ENCODE measurements around the gene PRKN. TPM values are rescaled to one million over a fixed set of nuclear protein-coding genes. Genes with fewer than 3 reads are reported as not detected.
A peak's percentile ranks its signal among the peaks of the same experiment; 100 is the strongest.

PRKN gene
- total RNA-seq, 1 experiment from 2014 or later, result 1.2 TPM

DNA sequence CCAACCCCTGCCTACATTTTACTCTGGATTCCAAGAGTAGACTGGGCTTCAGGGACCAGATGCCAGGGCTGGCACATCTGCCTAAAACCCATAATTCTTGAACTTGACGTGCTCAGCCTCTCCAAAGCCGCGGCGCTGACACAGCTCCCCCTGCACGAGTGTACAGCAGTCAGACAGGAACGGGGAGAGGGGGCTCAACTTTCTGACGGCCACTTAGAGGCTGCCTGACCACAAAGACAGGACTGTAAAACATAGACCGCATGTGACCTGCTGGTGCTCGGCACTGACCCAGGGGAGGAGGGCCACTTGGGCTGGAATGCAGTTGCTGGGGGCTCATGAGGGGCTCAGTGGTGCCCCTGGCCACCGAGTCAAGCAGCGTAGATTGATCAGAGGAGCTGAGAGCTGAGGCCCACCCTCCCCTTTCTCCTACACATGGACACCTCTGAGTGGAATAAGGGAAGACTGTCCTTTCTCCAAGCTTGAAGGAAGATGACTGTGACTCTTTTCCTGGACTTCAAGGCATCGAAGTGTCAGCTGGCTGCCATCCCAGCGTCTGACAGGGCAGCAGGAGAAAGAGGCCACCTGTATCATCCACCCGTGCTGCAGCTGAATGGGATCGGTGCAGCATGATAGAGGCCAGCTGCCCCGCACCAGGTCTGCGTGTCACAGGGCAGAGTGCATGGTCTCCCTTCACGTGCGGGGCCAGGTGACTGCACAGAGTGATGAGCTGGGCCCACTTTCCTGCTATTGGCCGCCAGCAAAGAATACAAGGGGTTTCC lies 1282.4 kb downstream of the PRKN start:
- TF ChIP-seq EZH2 (IDR thresholded peaks at IDR 0.05; ENCODE audit: borderline replicate concordance, low read depth, low read length, poor library complexity, severe bottlenecking), result no peak
- TF ChIP-seq, protein P1, sequence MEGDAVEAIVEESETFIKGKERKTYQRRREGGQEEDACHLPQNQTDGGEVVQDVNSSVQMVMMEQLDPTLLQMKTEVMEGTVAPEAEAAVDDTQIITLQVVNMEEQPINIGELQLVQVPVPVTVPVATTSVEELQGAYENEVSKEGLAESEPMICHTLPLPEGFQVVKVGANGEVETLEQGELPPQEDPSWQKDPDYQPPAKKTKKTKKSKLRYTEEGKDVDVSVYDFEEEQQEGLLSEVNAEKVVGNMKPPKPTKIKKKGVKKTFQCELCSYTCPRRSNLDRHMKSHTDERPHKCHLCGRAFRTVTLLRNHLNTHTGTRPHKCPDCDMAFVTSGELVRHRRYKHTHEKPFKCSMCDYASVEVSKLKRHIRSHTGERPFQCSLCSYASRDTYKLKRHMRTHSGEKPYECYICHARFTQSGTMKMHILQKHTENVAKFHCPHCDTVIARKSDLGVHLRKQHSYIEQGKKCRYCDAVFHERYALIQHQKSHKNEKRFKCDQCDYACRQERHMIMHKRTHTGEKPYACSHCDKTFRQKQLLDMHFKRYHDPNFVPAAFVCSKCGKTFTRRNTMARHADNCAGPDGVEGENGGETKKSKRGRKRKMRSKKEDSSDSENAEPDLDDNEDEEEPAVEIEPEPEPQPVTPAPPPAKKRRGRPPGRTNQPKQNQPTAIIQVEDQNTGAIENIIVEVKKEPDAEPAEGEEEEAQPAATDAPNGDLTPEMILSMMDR (conservative IDR thresholded peaks at IDR 0.05; ENCODE audit: low read depth, low read length), result no peak
- Histone ChIP-seq H3K27ac (ENCODE audit: low read depth, low read length, poor library complexity, severe bottlenecking) (no peak overlapping the region), H3K9me3 (ENCODE audit: low read depth, low read length, poor library complexity, severe bottlenecking) (no peaks in the 10 kb centered on the region), H3K27me3 (replicated peaks; ENCODE audit: insufficient read depth, low read depth, low read length, poor library complexity) (no peaks in the 10 kb centered on the region), H3K4me3 (ENCODE audit: low read depth, low read length, poor library complexity, severe bottlenecking) (no peak overlapping the region), H3K4me1 (ENCODE audit: insufficient read depth, low read length, poor library complexity, severe bottlenecking) (no peaks in the 10 kb centered on the region), H3K36me3 (ENCODE audit: insufficient read depth, low read length, poor library complexity, severe bottlenecking) (no peaks in the 10 kb centered on the region)
- no peak for DNase-seq (ENCODE audit: low spot score)
- no TSS peak for BruUV-seq (replicated peaks)
- ChIA-PET POLR2A (ENCODE audit: low non-redundant PET) (no interaction called here), CTCF (no interaction called here)
- intact Hi-C loops (cut with micrococcal nuclease; ENCODE audit: unreplicated experiment), result no loop called here

DNA sequence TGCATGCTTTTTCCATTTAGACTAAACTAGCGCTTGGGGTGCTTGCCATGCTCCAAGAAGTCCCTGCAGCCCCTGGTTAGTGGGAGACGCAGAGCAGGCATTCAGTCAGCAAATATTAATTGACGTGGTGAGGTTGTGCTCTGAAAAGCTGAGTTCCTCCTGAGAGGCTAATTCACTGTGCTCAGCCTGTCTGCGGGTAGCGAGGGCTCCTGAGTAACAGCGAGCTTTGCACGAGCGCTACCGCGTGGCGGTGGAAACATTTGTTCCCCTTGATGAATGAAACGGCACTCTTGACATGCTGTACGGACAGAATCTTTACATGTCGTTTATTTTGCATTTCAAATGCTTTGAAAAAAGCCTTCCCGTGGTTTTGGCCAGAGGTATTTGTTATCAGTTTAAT lies 1283.1 kb downstream of the PRKN start:
- ChIA-PET CTCF (no interaction called here), POLR2A (ENCODE audit: low non-redundant PET) (no interaction called here)
- H3K27me3 ChIP-seq (replicated peaks; ENCODE audit: insufficient read depth, low read depth, low read length, poor library complexity), result no peaks in the 10 kb centered on the region
- no TSS peak for BruUV-seq (replicated peaks)
- H3K36me3 ChIP-seq (ENCODE audit: insufficient read depth, low read length, poor library complexity, severe bottlenecking), result no peaks in the 10 kb centered on the region
- no peaks in the 10 kb centered on the region for H3K4me1 ChIP-seq (ENCODE audit: insufficient read depth, low read length, poor library complexity, severe bottlenecking)
- no peaks in the 10 kb centered on the region for H3K9me3 ChIP-seq (ENCODE audit: low read depth, low read length, poor library complexity, severe bottlenecking)
- intact Hi-C loops (cut with micrococcal nuclease; ENCODE audit: unreplicated experiment), result no loop called here
- no peak overlapping the region for H3K27ac ChIP-seq (ENCODE audit: low read depth, low read length, poor library complexity, severe bottlenecking)
- DNase-seq (ENCODE audit: low spot score), result no peak
- no peak for TF ChIP-seq EZH2 (IDR thresholded peaks at IDR 0.05; ENCODE audit: borderline replicate concordance, low read depth, low read length, poor library complexity, severe bottlenecking)
- TF ChIP-seq, protein P1 (conservative IDR thresholded peaks at IDR 0.05; ENCODE audit: low read depth, low read length), result no peak
- no peak overlapping the region for H3K4me3 ChIP-seq (ENCODE audit: low read depth, low read length, poor library complexity, severe bottlenecking)

DNA sequence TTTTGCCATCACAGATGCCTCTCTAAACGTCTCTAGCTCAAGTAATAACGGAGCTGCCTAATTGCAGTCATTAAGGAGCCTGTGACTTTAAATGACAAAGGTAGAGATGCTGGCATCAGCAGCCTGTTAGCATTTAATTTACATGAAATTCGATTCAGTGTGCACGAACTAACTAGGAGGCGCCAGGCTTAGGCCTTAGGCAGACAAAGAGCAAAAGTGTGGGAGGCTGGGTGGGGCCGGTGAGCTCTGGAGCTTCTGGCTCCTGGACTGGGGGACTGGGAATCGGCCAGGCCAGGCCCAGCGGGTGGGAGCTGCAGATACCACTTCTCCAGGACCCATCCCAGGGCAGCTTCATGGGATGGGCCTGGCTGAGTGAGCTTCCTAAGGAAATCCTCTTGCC lies 1283.7 kb downstream of the PRKN start:
- TF ChIP-seq, protein P1 (conservative IDR thresholded peaks at IDR 0.05; ENCODE audit: low read depth, low read length), result no peak
- TF ChIP-seq EZH2 (IDR thresholded peaks at IDR 0.05; ENCODE audit: borderline replicate concordance, low read depth, low read length, poor library complexity, severe bottlenecking), result no peak
- ChIA-PET CTCF (no interaction called here), POLR2A (ENCODE audit: low non-redundant PET) (no interaction called here)
- no peak overlapping the region for H3K4me3 ChIP-seq (ENCODE audit: low read depth, low read length, poor library complexity, severe bottlenecking)
- no TSS peak for BruUV-seq (replicated peaks)
- peak; percentile 21 for DNase-seq (ENCODE audit: low spot score)
- no peaks in the 10 kb centered on the region for H3K4me1 ChIP-seq (ENCODE audit: insufficient read depth, low read length, poor library complexity, severe bottlenecking)
- H3K27me3 ChIP-seq (replicated peaks; ENCODE audit: insufficient read depth, low read depth, low read length, poor library complexity), result no peaks in the 10 kb centered on the region
- intact Hi-C loops (cut with micrococcal nuclease; ENCODE audit: unreplicated experiment), result no loop called here
- H3K9me3 ChIP-seq (ENCODE audit: low read depth, low read length, poor library complexity, severe bottlenecking), result no peaks in the 10 kb centered on the region
- no peak overlapping the region for H3K27ac ChIP-seq (ENCODE audit: low read depth, low read length, poor library complexity, severe bottlenecking)
- H3K36me3 ChIP-seq (ENCODE audit: insufficient read depth, low read length, poor library complexity, severe bottlenecking), result no peaks in the 10 kb centered on the region

Measured in A673 (cell line).